Activated B cell treated with CpG ODN at 0.5 μM for 24 hours (primary cell): ENCODE measurements around the gene CDCA3. TPM values are rescaled to one million over a fixed set of nuclear protein-coding genes. Genes with fewer than 3 reads are reported as not detected.

Experiments used
- ATAC-seq: fragments of 200-7000 bp; cut with Tn5 transposase; one replicate; pipeline ENCODE4 v1.10.0; 2021; ENCODE audit warnings: low read depth, mild to moderate bottlenecking, moderate library complexity
- CTCF ChIA-PET: fragments of 350-600 bp; sonication (Branson Sonifier 250); formaldehyde crosslinking; loops from one replicate; lab custom pipeline; 2021; ENCODE audit warnings: antibody characterized with exemption; lab: Charles Lee
- POLR2A ChIA-PET: fragments of 350-600 bp; sonication (Branson Sonifier 250); formaldehyde crosslinking; loops from one replicate; lab custom pipeline; 2021; ENCODE audit warnings: antibody characterized with exemption; lab: Charles Lee
- DNase-seq: peaks from one replicate; pipeline ENCODE4 v3.0.0; 2022
- H3K27ac Mint-ChIP-seq: one replicate; pipeline ENCODE4 v1.8.0; 2020; ENCODE audit warnings: mixed read lengths
- H3K27me3 Mint-ChIP-seq: one replicate; pipeline ENCODE4 v1.8.0; 2021; ENCODE audit warnings: mixed read lengths
- H3K36me3 Mint-ChIP-seq: one replicate; pipeline ENCODE4 v1.8.0; 2021; ENCODE audit warnings: low read depth, mixed read lengths
- H3K4me1 Mint-ChIP-seq: one replicate; pipeline ENCODE4 v1.8.0; 2021; ENCODE audit warnings: mixed read lengths
- H3K4me3 Mint-ChIP-seq: one replicate; pipeline ENCODE4 v1.8.0; 2020; ENCODE audit warnings: mild to moderate bottlenecking, mixed read lengths
- H3K9me3 Mint-ChIP-seq: one replicate; pipeline ENCODE4 v1.8.0; 2020; ENCODE audit warnings: mixed read lengths
- CTCF ChIP-seq: fragments of 200-600 bp; IDR thresholded peaks from one replicate; pipeline ENCODE4 v1.8.0; 2022; ENCODE audit warnings: antibody characterized with exemption, mild to moderate bottlenecking
- intact Hi-C: fragments of 100-400 bp; cut with micrococcal nuclease; formaldehyde crosslinking; loops from one replicate; pipeline ENCODE4 v1.15.1; 2024
- total RNA-seq: library from RNA; stranded (reverse); gene quantifications from 2 replicates; pipeline ENCODE4 v1.2.3, GENCODE V29; 2022

The CDCA3 gene
- total RNA-seq, 1 donor from 2014 or later, result 1.6 TPM

- intact Hi-C loops, result loop anchor here (5.0 kb wide), 1 partner anchor 140 kb away; the partner anchor contains the start of gene ZNF384
- no peak overlapping the region for H3K27ac Mint-ChIP-seq
- no peak for DNase-seq
These were observed 23.6 kb downstream of the CDCA3 start for GRCh38 chr12:6827437-6827911.

DNA sequence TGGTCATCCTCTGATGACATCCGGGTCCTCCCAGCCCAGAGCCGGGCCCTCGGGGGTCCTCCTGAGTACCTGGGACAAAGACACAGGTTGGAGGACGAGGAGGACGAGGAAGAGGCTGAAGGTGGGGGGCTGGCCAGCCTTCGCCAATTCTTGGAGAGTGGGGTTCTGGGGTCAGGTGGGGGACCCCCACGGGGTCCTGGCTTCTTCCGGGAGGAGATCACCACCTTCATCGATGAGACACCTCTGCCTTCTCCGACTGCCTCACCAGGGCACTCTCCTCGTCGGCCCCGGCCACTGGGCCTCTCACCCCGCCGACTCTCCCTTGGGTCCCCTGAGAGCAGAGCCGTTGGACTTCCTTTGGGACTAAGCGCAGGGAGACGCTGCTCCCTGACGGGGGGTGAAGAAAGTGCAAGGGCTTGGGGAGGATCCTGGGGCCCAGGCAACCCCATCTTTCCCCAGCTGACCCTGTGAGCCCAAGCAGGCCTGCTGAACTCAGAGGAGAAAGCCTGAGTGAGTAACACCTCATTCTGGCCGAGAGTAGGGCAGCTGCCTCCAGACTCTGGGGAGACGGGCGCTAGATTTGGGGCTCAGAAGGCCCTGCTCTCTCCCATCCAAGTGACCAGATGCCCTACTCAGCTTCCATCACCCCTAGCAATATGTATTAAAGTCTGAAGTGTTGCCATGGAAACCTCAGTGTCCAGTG, 24.2 kb downstream of the CDCA3 start:
- H3K27me3 Mint-ChIP-seq, result peaks cover 74% of the 10 kb centered on the region
- H3K36me3 Mint-ChIP-seq, result no peaks in the 10 kb centered on the region
- POLR2A ChIA-PET, result no interaction called here
- ATAC-seq (no peak), DNase-seq (no peak)
- H3K27ac Mint-ChIP-seq, result no peak overlapping the region
- H3K4me3 Mint-ChIP-seq, result peak overlapping the region; percentile 59
- CTCF ChIA-PET, result interaction anchor here (1.2 to 1.5 kb wide), 2 partner anchors 10 to 73 kb away, joined by 3 to 5 read pairs; partner anchors contain the start of gene MLF2
- H3K4me1 Mint-ChIP-seq, result peaks cover 22% of the 10 kb centered on the region
- intact Hi-C loops, result loop anchor here (5.0 kb wide), 1 partner anchor 140 kb away; the partner anchor contains the start of gene ZNF384
- TF ChIP-seq CTCF, result no peak
- H3K9me3 Mint-ChIP-seq, result no peaks in the 10 kb centered on the region

More at GRCh38 chr12:6827437-6827911, 23.6 kb downstream of the CDCA3 start:
- TF ChIP-seq CTCF, result no peak
- no peaks in the 10 kb centered on the region for H3K9me3 Mint-ChIP-seq
- peak overlapping the region; percentile 59 for H3K4me3 Mint-ChIP-seq
- H3K27me3 Mint-ChIP-seq, result peaks cover 68% of the 10 kb centered on the region
- no peaks in the 10 kb centered on the region for H3K36me3 Mint-ChIP-seq
- POLR2A ChIA-PET, result interaction anchor here (1.1 kb wide), 1 partner anchor 40 kb away, joined by 3 read pairs; the partner anchor contains the start of gene TPI1
- CTCF ChIA-PET, result interaction anchor here (1.5 kb wide), 1 partner anchor 74 kb away, joined by 5 read pairs; the partner anchor contains the start of gene MLF2
- H3K4me1 Mint-ChIP-seq, result peaks cover 16% of the 10 kb centered on the region
- no peak for ATAC-seq

DNA sequence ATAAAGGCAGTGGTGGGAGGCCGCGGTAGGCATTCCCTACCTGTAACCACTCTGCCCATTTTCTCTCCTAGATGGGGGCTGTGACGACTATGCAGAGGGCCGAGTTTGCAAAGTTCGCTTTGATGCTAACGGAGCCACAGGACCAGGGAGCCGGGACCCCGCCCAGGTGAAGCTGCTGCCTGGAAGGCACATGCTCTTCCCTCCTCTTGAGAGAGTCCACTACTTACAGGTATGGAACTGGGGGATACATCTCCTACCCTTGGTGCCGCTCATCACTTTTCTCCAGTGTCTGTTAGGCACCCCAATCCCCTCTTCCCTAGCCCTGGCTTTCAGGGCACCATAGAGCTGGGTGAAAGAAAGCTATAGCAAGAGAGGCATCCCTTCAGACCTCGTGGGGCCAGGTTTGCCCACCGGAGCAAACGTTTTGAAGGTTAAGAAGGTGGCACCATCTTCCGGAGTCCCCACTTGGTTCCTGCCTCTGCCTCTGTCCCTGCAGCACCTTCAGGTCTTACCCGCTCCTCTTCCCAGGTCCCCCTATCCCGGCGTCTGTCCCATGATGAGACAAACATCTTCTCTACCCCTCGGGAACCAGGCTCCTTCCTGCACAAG, 24.9 kb downstream of the CDCA3 start:
- no peak for DNase-seq
- peaks cover 27% of the 10 kb centered on the region for H3K4me1 Mint-ChIP-seq
- ChIA-PET POLR2A (no interaction called here), CTCF (interaction anchor here (1.0 to 2.7 kb wide), 3 partner anchors 11 to 73 kb away, joined by 3 to 15 read pairs (median 4); partner anchors contain the start of gene MLF2)
- H3K4me3 Mint-ChIP-seq, result no peak overlapping the region
- peaks cover 73% of the 10 kb centered on the region for H3K27me3 Mint-ChIP-seq
- no peak for TF ChIP-seq CTCF
- no peaks in the 10 kb centered on the region for H3K9me3 Mint-ChIP-seq
- H3K36me3 Mint-ChIP-seq, result no peaks in the 10 kb centered on the region
- no peak for ATAC-seq
- intact Hi-C loops, result loop anchor here (5.0 kb wide), 1 partner anchor 139 kb away; the partner anchor contains the start of gene ZNF384
- no peak overlapping the region for H3K27ac Mint-ChIP-seq

DNA sequence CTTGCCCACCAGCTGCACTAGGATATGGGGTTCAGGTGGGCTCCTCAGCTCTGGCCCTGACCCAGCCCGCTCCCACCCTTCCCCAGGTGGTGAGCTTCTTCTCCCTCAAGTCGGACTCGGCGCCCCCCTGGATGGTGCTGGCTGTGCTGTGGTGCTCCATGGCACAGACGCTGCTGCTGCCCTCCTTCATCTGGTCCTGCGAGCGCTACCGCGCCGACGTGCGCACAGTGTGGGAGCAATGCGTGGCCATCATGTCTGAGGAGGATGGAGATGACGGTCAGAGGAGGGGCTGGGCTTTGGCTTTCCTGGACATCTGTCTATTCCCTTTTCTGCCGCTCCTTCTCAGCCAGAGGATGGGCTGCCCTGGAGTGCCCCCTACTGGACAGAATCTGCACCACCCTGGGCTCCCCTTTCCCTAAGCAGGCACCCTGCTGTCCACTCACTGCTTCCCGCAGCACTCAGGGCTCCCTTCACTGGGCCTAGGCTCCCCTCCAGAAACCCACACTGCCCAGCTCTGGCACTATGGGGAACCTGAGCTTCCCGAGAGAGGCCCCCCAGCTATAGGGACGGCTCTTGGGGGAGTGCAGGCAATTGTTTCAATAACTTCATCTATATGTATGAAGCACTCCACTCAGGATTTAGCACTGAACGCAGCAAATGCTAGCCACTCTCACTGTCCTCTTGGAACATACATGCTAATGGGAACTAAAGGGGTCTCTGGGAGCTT, 25.5 kb downstream of the CDCA3 start:
- DNase-seq (peak; percentile 69), ATAC-seq (peak; percentile 62)
- CTCF ChIA-PET, result interaction anchor here (0.5 to 2.7 kb wide), 3 partner anchors 59 to 313 kb away, joined by 3 to 15 read pairs (median 4); partner anchors contain the start of gene MLF2
- Mint-ChIP-seq H3K36me3 (no peaks in the 10 kb centered on the region), H3K4me3 (no peak overlapping the region), H3K27ac (no peak overlapping the region), H3K9me3 (no peaks in the 10 kb centered on the region), H3K4me1 (peaks cover 32% of the 10 kb centered on the region), H3K27me3 (peaks cover 73% of the 10 kb centered on the region)
- intact Hi-C loops, result loop anchor here (1.0 to 5.0 kb wide), 6 partner anchors 46 to 271 kb away; partner anchors contain the start of genes MLF2 and ZNF384
- peak; percentile 47 for TF ChIP-seq CTCF
- POLR2A ChIA-PET, result interaction anchor here (0.6 to 0.9 kb wide), 2 partner anchors 102 to 158 kb away, joined by 3 to 4 read pairs; no protein-coding TSS in a partner anchor
